ENCODE data around the gene PACRG.

GRCh38 chr6:163206196-163206595 is 478.4 kb downstream of the PACRG start:
- no peak for TF ChIP-seq REST (IDR thresholded peaks at IDR 0.05)
- TF ChIP-seq CTCF (IDR thresholded peaks at IDR 0.05; ENCODE audit: low read depth, low read length, missing input control): no peak
- no peak for TF ChIP-seq RAD21 (IDR thresholded peaks at IDR 0.05)
- TF ChIP-seq EGR1 (IDR thresholded peaks at IDR 0.05; ENCODE audit: low read depth in 2 of 2): no peak
- no peak for TF ChIP-seq TAF1 (conservative IDR thresholded peaks at IDR 0.05)
- TF ChIP-seq NR2F2 (IDR thresholded peaks at IDR 0.05): no peak
- TF ChIP-seq HNF4A (conservative IDR thresholded peaks at IDR 0.05): no peak
- TF ChIP-seq ATF3 (IDR thresholded peaks at IDR 0.05): no peak
- TF ChIP-seq HNF4G (IDR thresholded peaks at IDR 0.05): no peak
- no peak for TF ChIP-seq ZBTB33 (IDR thresholded peaks at IDR 0.05)
